Measurements from ENCODE around the gene DACT1. TPM values are rescaled to one million over a fixed set of nuclear protein-coding genes. Genes with fewer than 3 reads are reported as not detected.

DACT1 gene
- total RNA-seq, 1 experiment from 2014 or later: not detected

- no peaks in the 10 kb centered on the region for H3K4me1 Mint-ChIP-seq (ENCODE audit: insufficient read depth, unreplicated experiment)
- H3K36me3 Mint-ChIP-seq (ENCODE audit: insufficient read depth, unreplicated experiment): no peaks in the 10 kb centered on the region
- ChIA-PET POLR2A (no interaction called here), CTCF (no interaction called here)
- BruUV-seq (replicated peaks): no TSS peak
- no peak overlapping the region for H3K4me3 Mint-ChIP-seq (ENCODE audit: unreplicated experiment)
- no peaks in the 10 kb centered on the region for H3K9me3 Mint-ChIP-seq (ENCODE audit: unreplicated experiment)
- no peak for DNase-seq (ENCODE audit: unreplicated experiment)
- peaks cover 8% of the 10 kb centered on the region for H3K27me3 Mint-ChIP-seq (ENCODE audit: insufficient read depth, unreplicated experiment)
- intact Hi-C loops (cut with micrococcal nuclease): no loop called here
- no peak overlapping the region for H3K27ac Mint-ChIP-seq (ENCODE audit: low read depth, unreplicated experiment)
- no peak for TF ChIP-seq CTCF (IDR thresholded peaks at IDR 0.05; ENCODE audit: unreplicated experiment)
These were observed 22.6 kb downstream of the DACT1 start for GRCh38 chr14:58660407-58660806.

GRCh38 chr14:58662018-58662417, 24.3 kb downstream of the DACT1 start:
- H3K27me3 Mint-ChIP-seq (ENCODE audit: insufficient read depth, unreplicated experiment): peaks cover 21% of the 10 kb centered on the region
- no peak overlapping the region for H3K27ac Mint-ChIP-seq (ENCODE audit: low read depth, unreplicated experiment)
- TF ChIP-seq CTCF (IDR thresholded peaks at IDR 0.05; ENCODE audit: unreplicated experiment): no peak
- no TSS peak for BruUV-seq (replicated peaks)
- ChIA-PET POLR2A (interaction anchor here (0.5 kb wide), 1 partner anchor 197 kb away, joined by 3 read pairs; no protein-coding TSS in a partner anchor), CTCF (interaction anchor here (0.6 to 1.9 kb wide), 2 partner anchors 22 to 478 kb away, joined by 3 to 6 read pairs; no protein-coding TSS in a partner anchor)
- no peak overlapping the region for H3K4me3 Mint-ChIP-seq (ENCODE audit: unreplicated experiment)
- no peak for DNase-seq (ENCODE audit: unreplicated experiment)
- no peaks in the 10 kb centered on the region for H3K4me1 Mint-ChIP-seq (ENCODE audit: insufficient read depth, unreplicated experiment)
- no peaks in the 10 kb centered on the region for H3K9me3 Mint-ChIP-seq (ENCODE audit: unreplicated experiment)
- H3K36me3 Mint-ChIP-seq (ENCODE audit: insufficient read depth, unreplicated experiment): no peaks in the 10 kb centered on the region
- intact Hi-C loops (cut with micrococcal nuclease): no loop called here

GRCh38 chr14:58662759-58663158, 25.0 kb downstream of the DACT1 start:
- ChIA-PET CTCF (interaction anchor here (0.7 to 1.9 kb wide), 2 partner anchors 23 to 83 kb away, joined by 3 to 6 read pairs; no protein-coding TSS in a partner anchor), POLR2A (no interaction called here)
- intact Hi-C loops (cut with micrococcal nuclease): no loop called here
- Mint-ChIP-seq H3K9me3 (ENCODE audit: unreplicated experiment) (no peaks in the 10 kb centered on the region), H3K27ac (ENCODE audit: low read depth, unreplicated experiment) (no peak overlapping the region), H3K4me1 (ENCODE audit: insufficient read depth, unreplicated experiment) (no peaks in the 10 kb centered on the region), H3K27me3 (ENCODE audit: insufficient read depth, unreplicated experiment) (peaks cover 28% of the 10 kb centered on the region), H3K4me3 (ENCODE audit: unreplicated experiment) (no peak overlapping the region), H3K36me3 (ENCODE audit: insufficient read depth, unreplicated experiment) (no peaks in the 10 kb centered on the region)
- no TSS peak for BruUV-seq (replicated peaks)
- TF ChIP-seq CTCF (IDR thresholded peaks at IDR 0.05; ENCODE audit: unreplicated experiment): no peak
- DNase-seq (ENCODE audit: unreplicated experiment): no peak

GRCh38 chr14:58663494-58664111, 25.8 kb downstream of the DACT1 start:
- H3K36me3 Mint-ChIP-seq (ENCODE audit: insufficient read depth, unreplicated experiment): no peaks in the 10 kb centered on the region
- CTCF ChIA-PET: interaction anchor here (0.6 to 1.9 kb wide), 3 partner anchors 24 to 82 kb away, joined by 3 to 6 read pairs (median 3); no protein-coding TSS in a partner anchor
- DNase-seq (ENCODE audit: unreplicated experiment): peak; percentile 13
- no peak overlapping the region for H3K4me3 Mint-ChIP-seq (ENCODE audit: unreplicated experiment)
- POLR2A ChIA-PET: interaction anchor here (1.0 kb wide), 1 partner anchor 254 kb away, joined by 3 read pairs; no protein-coding TSS in a partner anchor
- BruUV-seq (replicated peaks): no TSS peak
- peaks cover 36% of the 10 kb centered on the region for H3K27me3 Mint-ChIP-seq (ENCODE audit: insufficient read depth, unreplicated experiment)
- H3K9me3 Mint-ChIP-seq (ENCODE audit: unreplicated experiment): no peaks in the 10 kb centered on the region
- TF ChIP-seq CTCF (IDR thresholded peaks at IDR 0.05; ENCODE audit: unreplicated experiment): no peak
- H3K4me1 Mint-ChIP-seq (ENCODE audit: insufficient read depth, unreplicated experiment): no peaks in the 10 kb centered on the region
- no peak overlapping the region for H3K27ac Mint-ChIP-seq (ENCODE audit: low read depth, unreplicated experiment)
- intact Hi-C loops (cut with micrococcal nuclease): no loop called here

Measured in MCF 10A (cell line).